MM.1S (cell line): ENCODE data around the gene TSN.
"Not testable (repeated sequence)": the region's sequence is repeated elsewhere in the genome, so short reads cannot be mapped to it uniquely, and the experiment has no call there.

ENCODE experiments used
- DNase-seq: peaks from one replicate; pipeline ENCODE4 v3.0.0-alpha.2; 2015
- H2AFZ ChIP-seq: fragments of 300-600 bp; sonication (generic); 2 replicates; pipeline ENCODE4 v1.6.0; 2016; ENCODE audit warnings: antibody characterized with exemption, low read length
- H3F3A ChIP-seq: fragments of 300-600 bp; sonication (generic); 2 replicates; pipeline ENCODE4 v1.6.1; 2016; ENCODE audit warnings: mild to moderate bottlenecking, antibody characterized with exemption, low read length, moderate library complexity, mixed read lengths; ENCODE audit not compliant: insufficient read depth
- H3K27ac ChIP-seq: fragments of 300-600 bp; sonication (generic); 2 replicates; pipeline ENCODE4 v1.5.1; 2016; ENCODE audit warnings: mild to moderate bottlenecking, low read length
- H3K27me3 ChIP-seq: fragments of 300-600 bp; sonication (generic); replicated peaks from 2 replicates; pipeline ENCODE4 v1.6.0; 2016; ENCODE audit warnings: low read length; ENCODE audit not compliant: insufficient read depth
- H3K36me3 ChIP-seq: fragments of 300-600 bp; sonication (generic); replicated peaks from 2 replicates; pipeline ENCODE4 v1.6.1; 2016; ENCODE audit warnings: mild to moderate bottlenecking, low read length, mixed read lengths; ENCODE audit not compliant: insufficient read depth
- H3K4me1 ChIP-seq: fragments of 300-600 bp; sonication (generic); 2 replicates; pipeline ENCODE4 v1.6.1; 2016; ENCODE audit warnings: low read length, mixed read lengths
- H3K4me2 ChIP-seq: fragments of 300-600 bp; sonication (generic); 2 replicates; pipeline ENCODE4 v1.6.0; 2016; ENCODE audit warnings: low read depth, low read length
- H3K4me3 ChIP-seq: fragments of 300-600 bp; sonication (generic); 2 replicates; pipeline ENCODE4 v1.5.1; 2016; ENCODE audit warnings: low read length, mixed read lengths
- H3K79me2 ChIP-seq: fragments of 300-600 bp; sonication (generic); 2 replicates; pipeline ENCODE4 v1.6.1; 2016; ENCODE audit warnings: mixed run types, low read length, mixed read lengths
- H3K9ac ChIP-seq: fragments of 300-600 bp; sonication (generic); 2 replicates; pipeline ENCODE4 v1.6.1; 2016; ENCODE audit warnings: low read length, mixed read lengths
- H3K9me2 ChIP-seq: fragments of 300-600 bp; sonication (generic); replicated peaks from 2 replicates; pipeline ENCODE4 v1.6.1; 2016; ENCODE audit warnings: mild to moderate bottlenecking, low read length, mixed read lengths; ENCODE audit not compliant: insufficient read depth
- H3K9me3 ChIP-seq: fragments of 300-600 bp; sonication (generic); replicated peaks from 2 replicates; pipeline ENCODE4 v1.6.1; 2016; ENCODE audit warnings: mild to moderate bottlenecking, low read length, mixed read lengths; ENCODE audit not compliant: insufficient read depth
- H4K20me1 ChIP-seq: fragments of 300-600 bp; sonication (generic); 2 replicates; pipeline ENCODE4 v1.6.1; 2016; ENCODE audit warnings: mild to moderate bottlenecking, low read length, moderate library complexity, mixed read lengths; ENCODE audit not compliant: insufficient read depth
- EZH2 ChIP-seq: fragments of 300-600 bp; sonication (generic); optimal IDR thresholded peaks from 2 replicates; pipeline ENCODE3; 2017; ENCODE audit warnings: low read depth, mild to moderate bottlenecking, antibody characterized with exemption, low read length, mixed read lengths
- EZH2phosphoT487 ChIP-seq: fragments of 300-600 bp; sonication (generic); IDR thresholded peaks from 2 replicates; pipeline ENCODE4 v1.6.1; 2018; ENCODE audit warnings: antibody characterized with exemption, low read length
- TF ChIP-seq, protein P1 (sequence below): fragments of 300-600 bp; sonication (generic); IDR thresholded peaks from 2 replicates; pipeline ENCODE4 v1.5.1; 2016; ENCODE audit warnings: antibody characterized with exemption, low read length, mixed read lengths

Gene TSN

DNA sequence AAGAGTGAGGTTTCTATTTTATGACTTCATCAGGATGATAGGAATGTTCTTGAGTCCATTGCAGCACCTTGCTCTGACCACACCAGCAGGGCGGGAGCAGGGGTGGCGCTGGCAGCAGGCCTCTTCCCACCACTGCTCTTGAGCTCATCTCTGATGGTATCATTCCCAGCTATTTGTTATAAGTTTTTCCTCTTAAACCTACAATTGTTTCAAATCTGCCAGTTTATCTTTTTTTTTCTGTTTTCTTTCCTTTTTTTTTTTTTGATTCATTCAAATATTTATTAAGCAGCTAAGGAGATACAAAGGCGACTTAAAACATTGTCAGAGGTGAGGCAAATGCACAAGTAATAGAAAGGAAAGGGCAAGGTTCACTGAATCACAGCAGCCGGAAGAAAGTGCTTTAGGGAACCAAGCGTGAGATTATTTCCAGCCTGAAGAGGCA lies 47.5 kb upstream of the TSN start:
- Histone ChIP-seq H3K4me1 (no peaks in the 10 kb centered on the region), H3K9me2 (no peaks in the 10 kb centered on the region), H3K9me3 (no peaks in the 10 kb centered on the region), H3K4me3 (no peak overlapping the region), H3K27ac (no peak overlapping the region), H3K36me3 (no peaks in the 10 kb centered on the region), H3K9ac (no peak overlapping the region), H4K20me1 (no peaks in the 10 kb centered on the region), H2AFZ (no peak overlapping the region), H3K79me2 (no peaks in the 10 kb centered on the region), H3K27me3 (no peaks in the 10 kb centered on the region), H3K4me2 (no peak overlapping the region), H3F3A (no peaks in the 10 kb centered on the region)
- no peak for DNase-seq
- TF ChIP-seq EZH2phosphoT487 = no peak
- TF ChIP-seq, protein P1, sequence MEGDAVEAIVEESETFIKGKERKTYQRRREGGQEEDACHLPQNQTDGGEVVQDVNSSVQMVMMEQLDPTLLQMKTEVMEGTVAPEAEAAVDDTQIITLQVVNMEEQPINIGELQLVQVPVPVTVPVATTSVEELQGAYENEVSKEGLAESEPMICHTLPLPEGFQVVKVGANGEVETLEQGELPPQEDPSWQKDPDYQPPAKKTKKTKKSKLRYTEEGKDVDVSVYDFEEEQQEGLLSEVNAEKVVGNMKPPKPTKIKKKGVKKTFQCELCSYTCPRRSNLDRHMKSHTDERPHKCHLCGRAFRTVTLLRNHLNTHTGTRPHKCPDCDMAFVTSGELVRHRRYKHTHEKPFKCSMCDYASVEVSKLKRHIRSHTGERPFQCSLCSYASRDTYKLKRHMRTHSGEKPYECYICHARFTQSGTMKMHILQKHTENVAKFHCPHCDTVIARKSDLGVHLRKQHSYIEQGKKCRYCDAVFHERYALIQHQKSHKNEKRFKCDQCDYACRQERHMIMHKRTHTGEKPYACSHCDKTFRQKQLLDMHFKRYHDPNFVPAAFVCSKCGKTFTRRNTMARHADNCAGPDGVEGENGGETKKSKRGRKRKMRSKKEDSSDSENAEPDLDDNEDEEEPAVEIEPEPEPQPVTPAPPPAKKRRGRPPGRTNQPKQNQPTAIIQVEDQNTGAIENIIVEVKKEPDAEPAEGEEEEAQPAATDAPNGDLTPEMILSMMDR = no peak
- no peak for TF ChIP-seq EZH2

DNA sequence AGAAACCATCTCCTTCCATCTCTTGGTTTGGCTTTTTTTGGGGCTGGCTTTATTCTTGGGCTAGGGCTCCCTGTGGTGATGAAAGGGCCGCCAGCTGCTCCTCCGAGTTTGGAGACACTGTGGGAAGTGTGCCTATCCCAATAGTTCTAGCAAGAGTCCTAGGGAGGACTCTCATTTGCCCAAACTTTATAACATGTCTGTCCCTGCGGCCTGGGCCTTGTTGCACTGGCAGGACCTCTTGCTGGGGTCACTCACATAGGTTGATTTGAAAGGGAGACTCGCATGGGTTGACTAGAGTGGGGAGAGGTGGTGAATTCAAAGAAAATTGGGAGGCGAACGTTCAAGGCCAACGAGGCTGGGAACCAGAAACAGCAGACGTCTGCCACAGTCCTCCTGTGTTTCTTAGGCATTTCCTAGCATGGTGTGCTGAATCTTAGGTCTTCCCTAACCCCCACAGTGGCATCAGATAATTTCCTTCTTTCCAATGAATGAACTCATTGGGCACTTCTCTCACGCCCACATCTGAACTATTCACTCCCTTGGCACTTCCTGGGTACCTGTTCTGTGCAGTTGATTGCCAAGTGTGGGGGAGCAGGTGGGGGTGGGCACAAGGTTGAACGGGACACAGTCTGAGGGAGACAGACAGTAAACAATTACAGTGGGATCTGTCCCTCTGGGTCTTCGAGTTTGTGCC lies 45.5 kb upstream of the TSN start:
- TF ChIP-seq EZH2 (no peak), EZH2phosphoT487 (no peak)
- TF ChIP-seq, protein P1 = no peak
- Histone ChIP-seq H3K9me2 (no peaks in the 10 kb centered on the region), H3F3A (no peaks in the 10 kb centered on the region), H3K27me3 (no peaks in the 10 kb centered on the region), H3K9ac (no peak overlapping the region), H4K20me1 (no peaks in the 10 kb centered on the region), H3K79me2 (no peaks in the 10 kb centered on the region), H3K4me2 (no peak overlapping the region), H3K9me3 (no peaks in the 10 kb centered on the region), H3K36me3 (no peaks in the 10 kb centered on the region), H3K27ac (no peak overlapping the region), H3K4me1 (no peaks in the 10 kb centered on the region), H3K4me3 (no peak overlapping the region), H2AFZ (no peak overlapping the region)
- no peak for DNase-seq

DNA sequence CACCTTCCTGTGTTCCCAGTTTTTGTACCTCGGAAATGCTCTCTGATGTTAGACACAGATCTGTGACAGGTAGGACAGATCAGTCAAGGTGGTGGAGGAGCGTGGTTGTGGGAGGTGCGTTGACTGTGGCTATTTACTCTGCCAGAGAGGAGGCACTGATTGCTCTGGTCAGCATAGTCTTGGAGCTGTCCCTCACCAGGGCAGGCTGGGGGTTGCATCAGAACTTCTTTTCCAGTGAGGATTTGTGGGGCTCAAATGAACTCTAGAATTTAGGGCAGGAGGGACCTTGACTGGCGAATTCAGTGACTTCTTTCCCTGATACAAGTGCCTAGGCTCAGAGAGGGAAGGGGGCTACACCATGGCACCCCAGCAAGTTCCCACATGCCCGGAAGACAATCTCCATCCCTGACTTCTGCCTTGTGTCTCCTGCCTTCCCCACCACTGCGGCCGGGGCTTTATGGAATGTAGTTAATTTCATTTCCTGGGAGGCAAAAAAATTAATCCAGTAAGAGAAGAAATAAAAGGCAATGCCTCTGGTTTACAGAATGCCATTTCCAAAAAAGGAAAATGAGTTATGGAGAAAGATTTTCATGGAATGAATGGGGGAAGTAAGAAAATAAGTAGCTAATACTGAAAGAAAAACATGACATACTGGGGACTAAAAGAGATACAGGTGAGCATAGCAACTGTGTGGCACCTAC lies 44.8 kb upstream of the TSN start:
- no peak overlapping the region for H2AFZ ChIP-seq
- no peak for DNase-seq
- H3K4me3 ChIP-seq = no peak overlapping the region
- no peaks in the 10 kb centered on the region for H3K9me2 ChIP-seq
- H4K20me1 ChIP-seq = no peaks in the 10 kb centered on the region
- H3K4me1 ChIP-seq = no peaks in the 10 kb centered on the region
- H3K9ac ChIP-seq = no peak overlapping the region
- no peaks in the 10 kb centered on the region for H3K36me3 ChIP-seq
- H3K27ac ChIP-seq = no peak overlapping the region
- H3K27me3 ChIP-seq = no peaks in the 10 kb centered on the region
- H3K4me2 ChIP-seq = no peak overlapping the region
- TF ChIP-seq, protein P1 = no peak
- TF ChIP-seq EZH2 (no peak), EZH2phosphoT487 (no peak)
- no peaks in the 10 kb centered on the region for H3K9me3 ChIP-seq
- H3K79me2 ChIP-seq = no peaks in the 10 kb centered on the region
- H3F3A ChIP-seq = no peaks in the 10 kb centered on the region

DNA sequence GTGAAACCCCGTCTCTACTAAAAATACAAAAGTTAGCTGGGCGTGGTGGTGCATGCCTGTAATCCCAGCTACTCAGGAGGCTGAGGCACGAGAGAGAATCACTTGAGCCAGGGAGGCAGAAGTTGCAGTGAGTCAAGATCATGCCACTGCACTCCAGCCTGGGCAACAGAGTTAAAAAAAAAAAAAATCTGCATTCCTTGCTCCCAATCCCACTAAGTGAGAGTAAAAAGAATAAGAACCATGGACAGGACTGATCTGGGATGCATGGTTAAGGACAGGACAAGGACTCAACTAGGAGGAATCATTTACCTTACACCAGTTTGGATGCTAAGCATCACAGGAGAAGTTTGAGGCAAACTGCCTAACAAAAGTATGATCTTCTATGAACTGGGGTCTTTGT lies 44.0 kb upstream of the TSN start:
- H3K9me3 ChIP-seq, H3K9me2 ChIP-seq, H3K4me1 ChIP-seq, H3K27ac ChIP-seq, H3K36me3 ChIP-seq, H3F3A ChIP-seq, H3K4me3 ChIP-seq, H4K20me1 ChIP-seq, H2AFZ ChIP-seq, DNase-seq, H3K27me3 ChIP-seq, H3K9ac ChIP-seq, H3K79me2 ChIP-seq, H3K4me2 ChIP-seq: not testable (repeated sequence)
